ENCODE results near the gene XPA. TPM values are rescaled to one million over a fixed set of nuclear protein-coding genes. Genes with fewer than 3 reads are reported as not detected.

Gene XPA
- total and polyA plus RNA-seq, 9 donors = 18.2 to 22.9 (median 20.2) TPM

DNA sequence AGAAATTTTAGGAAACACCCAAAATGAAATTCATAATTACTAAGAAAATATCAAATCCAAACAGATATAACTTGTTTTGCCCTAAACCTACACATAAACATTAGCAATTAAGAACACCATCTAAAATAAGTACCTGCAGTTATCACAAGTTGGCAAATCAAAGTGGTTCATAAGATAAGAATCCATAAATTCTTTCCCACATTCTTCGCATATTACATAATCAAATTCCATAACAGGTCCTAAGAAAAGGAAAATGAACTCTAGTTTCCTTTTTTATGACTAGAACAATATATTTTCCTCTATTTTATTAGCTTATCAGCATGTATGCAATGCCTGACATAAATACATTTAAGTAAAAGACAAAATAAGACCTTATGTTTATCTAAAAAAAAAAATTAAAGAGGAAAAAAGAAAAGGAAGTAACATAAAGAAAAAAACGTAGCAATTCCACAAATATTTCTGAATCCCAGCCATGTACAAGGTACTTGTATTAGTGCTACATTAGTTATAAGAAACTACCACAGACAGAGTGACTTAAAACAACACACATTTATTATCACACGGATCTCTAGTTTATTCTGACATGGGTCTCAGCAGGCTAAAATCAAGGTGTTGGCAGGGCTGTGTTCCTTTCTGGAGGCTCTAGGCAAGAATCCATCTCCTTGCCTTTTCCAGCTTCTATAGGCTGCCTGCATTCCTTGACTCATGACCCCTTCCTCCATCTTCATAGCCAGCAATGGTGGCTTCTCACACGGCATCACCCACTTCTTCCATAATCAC, 7.5 kb downstream of the XPA start:
- no peaks in the 10 kb centered on the region for H3K9me3 ChIP-seq (replicated peaks; ENCODE audit: control insufficient read depth, low read depth, low read length)
- H3K36me3 ChIP-seq (ENCODE audit: control insufficient read depth, insufficient read depth, low read length) = peaks cover 30% of the 10 kb centered on the region
- H3K27me3 ChIP-seq (ENCODE audit: control insufficient read depth, insufficient read depth, low read length) = no peaks in the 10 kb centered on the region
- WGBS (ENCODE audit: insufficient coverage) = 33% methylated on average over 2 of the region's 4 CpGs
- H3K27ac ChIP-seq (ENCODE audit: low read length) = no peak overlapping the region
- no peak for DNase-seq
- H3K4me3 ChIP-seq (ENCODE audit: low read length) = no peak overlapping the region
- no peaks in the 10 kb centered on the region for H3K4me1 ChIP-seq (ENCODE audit: control insufficient read depth, insufficient read depth, low read length)

DNA sequence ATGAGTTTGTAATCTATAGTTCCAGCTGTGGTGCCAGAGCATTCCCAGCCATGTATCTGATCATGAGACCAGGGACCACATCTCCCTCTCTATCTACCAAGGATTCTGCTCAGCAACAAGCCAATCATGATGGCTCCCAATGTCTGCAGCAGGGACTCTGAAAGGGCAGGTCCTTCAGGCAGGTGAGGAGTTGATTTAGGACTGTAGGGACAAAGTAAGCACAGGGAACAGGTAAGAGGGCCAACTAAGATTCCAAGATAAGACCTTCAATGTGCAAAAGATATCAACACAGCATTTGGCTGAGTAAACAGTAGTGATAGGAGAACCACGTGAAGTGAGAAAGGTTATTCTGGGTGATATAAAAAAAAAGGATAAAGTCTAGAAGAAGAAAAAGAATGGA, 8.5 kb downstream of the XPA start:
- peaks cover 37% of the 10 kb centered on the region for H3K36me3 ChIP-seq (ENCODE audit: control insufficient read depth, insufficient read depth, low read length)
- H3K4me3 ChIP-seq (ENCODE audit: low read length) = no peak overlapping the region
- no peak for DNase-seq
- WGBS (ENCODE audit: insufficient coverage) = no CpG with 5 or more reads among the region's 1 CpG
- H3K9me3 ChIP-seq (replicated peaks; ENCODE audit: control insufficient read depth, low read depth, low read length) = no peaks in the 10 kb centered on the region
- H3K27ac ChIP-seq (ENCODE audit: low read length) = no peak overlapping the region
- no peaks in the 10 kb centered on the region for H3K27me3 ChIP-seq (ENCODE audit: control insufficient read depth, insufficient read depth, low read length)
- no peaks in the 10 kb centered on the region for H3K4me1 ChIP-seq (ENCODE audit: control insufficient read depth, insufficient read depth, low read length)

DNA sequence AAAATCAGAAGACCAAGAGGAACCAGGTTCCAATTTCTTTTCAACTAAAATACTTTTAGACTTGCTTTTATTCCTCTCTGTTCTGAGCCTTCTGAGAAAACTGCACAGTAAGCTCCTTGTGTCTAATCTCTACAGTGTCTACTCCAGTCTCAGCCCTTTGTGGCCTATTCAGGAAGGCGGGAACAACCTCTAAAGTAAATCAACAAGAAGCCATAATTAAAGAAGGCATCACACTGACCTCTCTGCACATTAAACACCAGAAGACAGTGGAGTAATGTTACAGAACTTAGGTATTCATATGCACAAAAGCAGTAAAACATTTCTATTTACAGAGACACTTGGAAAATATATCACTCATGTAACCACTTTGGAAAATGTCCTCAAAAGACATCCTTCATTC, 14.9 kb downstream of the XPA start:
- Histone ChIP-seq H3K4me3 (ENCODE audit: low read length) (no peak overlapping the region), H3K27ac (ENCODE audit: low read length) (no peak overlapping the region), H3K36me3 (ENCODE audit: control insufficient read depth, insufficient read depth, low read length) (peaks cover 32% of the 10 kb centered on the region), H3K27me3 (ENCODE audit: control insufficient read depth, insufficient read depth, low read length) (no peaks in the 10 kb centered on the region), H3K4me1 (ENCODE audit: control insufficient read depth, insufficient read depth, low read length) (no peaks in the 10 kb centered on the region), H3K9me3 (replicated peaks; ENCODE audit: control insufficient read depth, low read depth, low read length) (no peaks in the 10 kb centered on the region)
- DNase-seq = no peak
- no CpG with 5 or more reads among the region's 1 CpG for WGBS (ENCODE audit: insufficient coverage)

GRCh38 chr9:97675655-97676054, 21.5 kb downstream of the XPA start:
- no CpG with 5 or more reads among the region's 3 CpGs for WGBS (ENCODE audit: insufficient coverage)
- DNase-seq = no peak
- no peak overlapping the region for H3K4me3 ChIP-seq (ENCODE audit: low read length)
- no peaks in the 10 kb centered on the region for H3K4me1 ChIP-seq (ENCODE audit: control insufficient read depth, insufficient read depth, low read length)
- H3K27me3 ChIP-seq (ENCODE audit: control insufficient read depth, insufficient read depth, low read length) = no peaks in the 10 kb centered on the region
- H3K9me3 ChIP-seq (replicated peaks; ENCODE audit: control insufficient read depth, low read depth, low read length) = no peaks in the 10 kb centered on the region
- H3K27ac ChIP-seq (ENCODE audit: low read length) = no peak overlapping the region
- peaks cover 45% of the 10 kb centered on the region for H3K36me3 ChIP-seq (ENCODE audit: control insufficient read depth, insufficient read depth, low read length)

DNA sequence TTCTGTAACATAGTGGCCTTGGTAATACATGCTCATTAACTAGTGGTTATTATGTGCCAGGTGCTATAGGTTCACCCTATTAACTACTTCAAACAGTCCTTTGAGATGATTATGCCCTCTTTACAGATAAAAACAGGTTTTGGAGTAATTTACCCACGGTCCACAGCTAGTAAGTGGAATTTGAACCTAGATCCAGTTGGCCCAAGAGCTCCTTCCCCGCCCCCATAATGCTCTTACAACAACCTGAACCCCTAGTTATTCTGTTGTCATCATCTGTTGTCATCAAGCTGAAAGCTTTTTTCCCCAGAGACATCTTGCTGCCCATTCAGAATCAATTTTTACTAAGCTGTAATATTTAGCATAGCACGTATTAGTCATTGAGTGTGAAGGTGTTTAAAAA, 23.2 kb downstream of the XPA start:
- Histone ChIP-seq H3K9me3 (replicated peaks; ENCODE audit: control insufficient read depth, low read depth, low read length) (no peaks in the 10 kb centered on the region), H3K27me3 (ENCODE audit: control insufficient read depth, insufficient read depth, low read length) (no peaks in the 10 kb centered on the region), H3K27ac (ENCODE audit: low read length) (no peak overlapping the region), H3K4me1 (ENCODE audit: control insufficient read depth, insufficient read depth, low read length) (no peaks in the 10 kb centered on the region), H3K36me3 (ENCODE audit: control insufficient read depth, insufficient read depth, low read length) (peaks cover 52% of the 10 kb centered on the region), H3K4me3 (ENCODE audit: low read length) (no peak overlapping the region)
- no peak for DNase-seq
- WGBS (ENCODE audit: insufficient coverage) = 100% methylated on average over 2 of the region's 3 CpGs

DNA sequence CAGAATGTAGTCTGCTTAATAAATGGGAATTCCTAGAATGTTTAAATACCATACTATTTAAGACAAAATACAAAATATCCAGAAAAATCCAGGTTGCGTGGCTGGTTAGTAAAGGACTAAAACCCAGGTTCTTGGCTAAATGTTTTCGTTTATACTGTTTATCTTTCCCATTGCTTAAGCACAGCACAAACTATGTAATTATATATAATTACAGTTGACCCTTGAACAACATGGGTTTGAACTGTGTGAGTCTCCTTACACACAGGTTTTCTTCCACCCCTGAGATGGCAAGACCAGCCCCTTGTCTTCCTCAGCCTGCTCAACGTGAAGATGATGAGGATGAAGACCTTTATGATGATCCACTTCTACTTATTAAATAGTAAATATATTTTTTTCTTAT, 24.7 kb downstream of the XPA start:
- Histone ChIP-seq H3K27me3 (ENCODE audit: control insufficient read depth, insufficient read depth, low read length) (no peaks in the 10 kb centered on the region), H3K9me3 (replicated peaks; ENCODE audit: control insufficient read depth, low read depth, low read length) (no peaks in the 10 kb centered on the region), H3K4me1 (ENCODE audit: control insufficient read depth, insufficient read depth, low read length) (no peaks in the 10 kb centered on the region), H3K4me3 (ENCODE audit: low read length) (no peak overlapping the region), H3K27ac (ENCODE audit: low read length) (no peak overlapping the region), H3K36me3 (ENCODE audit: control insufficient read depth, insufficient read depth, low read length) (peaks cover 54% of the 10 kb centered on the region)
- no CpG with 5 or more reads among the region's 3 CpGs for whole genome bisulfite sequencing (ENCODE audit: insufficient coverage)
- DNase-seq = no peak

DNA sequence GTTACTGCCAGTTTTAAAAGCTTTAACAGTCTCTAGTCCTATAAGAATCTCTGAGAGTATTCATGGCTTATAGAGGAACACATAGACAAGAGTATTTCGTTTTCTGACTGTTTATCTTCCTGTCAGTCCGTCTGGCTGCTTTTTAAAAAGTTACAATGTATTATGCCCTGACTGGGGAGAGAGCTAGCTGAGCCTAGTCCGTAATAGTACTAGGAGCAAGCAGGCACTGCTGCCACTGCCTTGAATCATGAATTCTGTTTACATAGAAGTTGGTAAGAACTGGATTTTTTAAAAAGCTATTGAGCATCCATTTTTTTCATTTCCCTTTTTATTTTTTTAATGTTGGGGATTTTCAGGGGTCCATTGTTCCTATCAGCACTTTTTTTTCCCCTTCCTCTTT, 26.6 kb downstream of the XPA start:
- Histone ChIP-seq H3K9me3 (replicated peaks; ENCODE audit: control insufficient read depth, low read depth, low read length) (no peaks in the 10 kb centered on the region), H3K4me3 (ENCODE audit: low read length) (no peak overlapping the region), H3K4me1 (ENCODE audit: control insufficient read depth, insufficient read depth, low read length) (no peaks in the 10 kb centered on the region), H3K27me3 (ENCODE audit: control insufficient read depth, insufficient read depth, low read length) (no peaks in the 10 kb centered on the region), H3K27ac (ENCODE audit: low read length) (no peak overlapping the region), H3K36me3 (ENCODE audit: control insufficient read depth, insufficient read depth, low read length) (peaks cover 62% of the 10 kb centered on the region)
- DNase-seq = no peak
- WGBS (ENCODE audit: insufficient coverage) = 83% methylated on average over 2 of the region's 3 CpGs

DNA sequence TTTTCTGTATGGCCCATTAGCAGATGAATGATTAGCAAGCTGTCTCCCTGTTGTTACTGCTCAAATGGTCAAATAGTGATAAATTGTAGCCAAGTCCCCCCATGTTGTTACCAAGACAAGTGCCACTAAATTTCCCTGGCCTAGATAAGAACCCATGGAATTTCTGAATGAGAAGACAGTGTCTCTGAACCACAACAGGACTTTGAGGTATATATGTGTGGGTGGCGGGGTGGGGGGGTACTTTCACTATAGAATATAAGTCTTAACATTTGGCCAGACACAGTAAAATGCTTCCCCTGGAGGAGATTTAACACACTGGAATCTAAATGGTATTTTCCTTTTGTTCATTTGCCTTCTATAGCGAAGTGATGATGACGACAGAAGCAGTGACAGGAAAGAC, 28.7 kb downstream of the XPA start:
- WGBS (ENCODE audit: insufficient coverage) = 92% methylated on average over 2 of the region's 3 CpGs
- H3K27ac ChIP-seq (ENCODE audit: low read length) = no peak overlapping the region
- peaks cover 65% of the 10 kb centered on the region for H3K36me3 ChIP-seq (ENCODE audit: control insufficient read depth, insufficient read depth, low read length)
- DNase-seq = no peak
- no peaks in the 10 kb centered on the region for H3K9me3 ChIP-seq (replicated peaks; ENCODE audit: control insufficient read depth, low read depth, low read length)
- no peak overlapping the region for H3K4me3 ChIP-seq (ENCODE audit: low read length)
- no peaks in the 10 kb centered on the region for H3K27me3 ChIP-seq (ENCODE audit: control insufficient read depth, insufficient read depth, low read length)
- H3K4me1 ChIP-seq (ENCODE audit: control insufficient read depth, insufficient read depth, low read length) = no peaks in the 10 kb centered on the region

GRCh38 chr9:97666907-97667686, 30.0 kb downstream of the XPA start:
- H3K27me3 ChIP-seq (ENCODE audit: control insufficient read depth, insufficient read depth, low read length) = no peaks in the 10 kb centered on the region
- peaks cover 58% of the 10 kb centered on the region for H3K36me3 ChIP-seq (ENCODE audit: control insufficient read depth, insufficient read depth, low read length)
- H3K4me1 ChIP-seq (ENCODE audit: control insufficient read depth, insufficient read depth, low read length) = no peaks in the 10 kb centered on the region
- no peak overlapping the region for H3K27ac ChIP-seq (ENCODE audit: low read length)
- no peak overlapping the region for H3K4me3 ChIP-seq (ENCODE audit: low read length)
- peak; percentile 27 for DNase-seq
- no CpG with 5 or more reads among the region's 5 CpGs for WGBS (ENCODE audit: insufficient coverage)
- H3K9me3 ChIP-seq (replicated peaks; ENCODE audit: control insufficient read depth, low read depth, low read length) = no peaks in the 10 kb centered on the region

DNA sequence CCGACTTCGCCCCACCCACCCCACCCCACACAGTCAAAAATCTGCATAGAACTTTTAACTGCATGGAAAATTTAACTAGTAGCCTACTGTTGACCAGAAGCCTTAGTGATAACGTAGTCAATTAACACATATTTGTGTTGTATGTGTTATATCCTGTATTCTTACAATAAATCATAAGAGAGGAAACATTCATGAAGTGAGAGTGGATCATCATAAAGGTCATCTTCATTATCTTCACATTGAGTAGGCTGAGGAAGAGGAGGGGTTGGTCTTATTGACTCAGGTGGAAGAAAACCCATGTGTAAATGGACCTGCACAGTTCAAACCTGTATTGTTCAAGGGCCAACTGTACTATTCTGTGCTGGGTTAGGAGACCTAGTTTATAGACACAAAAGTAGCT, 31.4 kb downstream of the XPA start:
- Histone ChIP-seq H3K9me3 (replicated peaks; ENCODE audit: control insufficient read depth, low read depth, low read length) (no peaks in the 10 kb centered on the region), H3K36me3 (ENCODE audit: control insufficient read depth, insufficient read depth, low read length) (peaks cover 54% of the 10 kb centered on the region), H3K4me1 (ENCODE audit: control insufficient read depth, insufficient read depth, low read length) (no peaks in the 10 kb centered on the region), H3K27me3 (ENCODE audit: control insufficient read depth, insufficient read depth, low read length) (no peaks in the 10 kb centered on the region), H3K4me3 (ENCODE audit: low read length) (no peak overlapping the region), H3K27ac (ENCODE audit: low read length) (no peak overlapping the region)
- DNase-seq = no peak
- WGBS (ENCODE audit: insufficient coverage) = no CpG with 5 or more reads among the region's 3 CpGs

Data from muscle of leg (tissue), 11 donors.